DOHH2 (cell line): ENCODE results near the gene PASK.
"Not testable (repeated sequence)": the region's sequence is repeated elsewhere in the genome, so short reads cannot be mapped to it uniquely, and the experiment has no call there.

Experiments
- CTCF ChIP-seq: fragments of 200-600 bp; sonication (generic); IDR thresholded peaks from one replicate; pipeline ENCODE4 v1.5.1; 2014; ENCODE audit warnings: antibody characterized with exemption, mild to moderate bottlenecking, low read depth, low read length; ENCODE audit not compliant: poor library complexity, severe bottlenecking
- EZH2phosphoT487 ChIP-seq: fragments of 200-600 bp; sonication (generic); IDR thresholded peaks from 2 replicates; pipeline ENCODE4 v1.6.1; 2017; ENCODE audit warnings: borderline replicate concordance, mild to moderate bottlenecking, antibody characterized with exemption, low read length, moderate library complexity, mixed read lengths

GRCh38 chr2:241104611-241105010 is 44.7 kb downstream of the PASK start:
- TF ChIP-seq CTCF, EZH2phosphoT487: not testable (repeated sequence)
